ENCODE results near the gene SLC1A5.
"Not testable (repeated sequence)": the region's sequence is repeated elsewhere in the genome, so short reads cannot be mapped to it uniquely, and the experiment has no call there.

Gene SLC1A5

GRCh38 chr19:46766569-46767317 is 21.7 kb downstream of the SLC1A5 start:
- DNase-seq = peak; percentile 77

- DNase-seq = no peak
Measured at GRCh38 chr19:46764817-46765291, 23.5 kb downstream of the SLC1A5 start.

- no peak for DNase-seq
Measured at GRCh38 chr19:46762245-46762890, 26.0 kb downstream of the SLC1A5 start.

GRCh38 chr19:46761418-46761831 is 27.0 kb downstream of the SLC1A5 start:
- no peak for DNase-seq

- not testable (repeated sequence) for DNase-seq
Measured at GRCh38 chr19:46760897-46761296, 27.5 kb downstream of the SLC1A5 start.

- no peak for DNase-seq
Measured at GRCh38 chr19:46760363-46760762, 28.0 kb downstream of the SLC1A5 start.

GRCh38 chr19:46759817-46760333 is 28.5 kb downstream of the SLC1A5 start:
- no peak for DNase-seq

GRCh38 chr19:46759206-46759605 is 29.2 kb downstream of the SLC1A5 start:
- no peak for DNase-seq

- no peak for DNase-seq
Measured at GRCh38 chr19:46756544-46756888, 31.9 kb downstream of the SLC1A5 start.

GRCh38 chr19:46755853-46756543 is 32.4 kb downstream of the SLC1A5 start:
- DNase-seq = no peak

GRCh38 chr19:46755077-46755852 is 33.1 kb downstream of the SLC1A5 start:
- no peak for DNase-seq

- DNase-seq = peak; percentile 76
Measured at GRCh38 chr19:46753420-46754155, 34.8 kb downstream of the SLC1A5 start.

GRCh38 chr19:46748325-46749109 is 39.9 kb downstream of the SLC1A5 start:
- peak; percentile 94 for DNase-seq

- peak; percentile 65 for DNase-seq
Measured at GRCh38 chr19:46746281-46747057, 41.9 kb downstream of the SLC1A5 start, which contains the start of gene STRN4. Gene STRN4, minus strand, starts transcription at chr19:46746450. Its CDS starts 20 bp downstream, at chr19:46746430.

- peak; percentile 60 for DNase-seq
Measured at GRCh38 chr19:46745521-46746280, 42.7 kb downstream of the SLC1A5 start, which contains the start of gene FKRP. Gene FKRP, plus strand, starts transcription at chr19:46746057. Its CDS starts 9,394 bp downstream, at chr19:46755451.

GRCh38 chr19:46745030-46745429 is 43.4 kb downstream of the SLC1A5 start:
- no peak for DNase-seq

- no peak for DNase-seq
Measured at GRCh38 chr19:46744005-46744691, 44.2 kb downstream of the SLC1A5 start.

GRCh38 chr19:46742926-46743480 is 45.4 kb downstream of the SLC1A5 start:
- DNase-seq = no peak
